ENCODE measurements around the gene POLR1E. TPM values are rescaled to one million over a fixed set of nuclear protein-coding genes. Genes with fewer than 3 reads are reported as not detected.

POLR1E gene
- total RNA-seq, 1 experiment from 2014 or later: 21.8 TPM

- Histone ChIP-seq H3F3A (ENCODE audit: insufficient read depth, low read depth) (no peaks in the 10 kb centered on the region), H3K9me2 (ENCODE audit: insufficient read depth) (no peaks in the 10 kb centered on the region), H3K4me1 (replicated peaks; ENCODE audit: insufficient read depth) (no peaks in the 10 kb centered on the region), H3K36me3 (ENCODE audit: low read depth) (no peaks in the 10 kb centered on the region), H3K79me2 (ENCODE audit: low read depth) (no peaks in the 10 kb centered on the region), H3K27ac (no peak overlapping the region), H4K20me1 (ENCODE audit: insufficient read depth) (no peaks in the 10 kb centered on the region), H2AFZ (no peak overlapping the region), H3K27me3 (ENCODE audit: insufficient read depth, low read depth) (no peaks in the 10 kb centered on the region), H3K4me2 (no peak overlapping the region), H3K4me3 (no peak overlapping the region), H3K9me3 (ENCODE audit: insufficient read depth, low read depth) (no peaks in the 10 kb centered on the region)
- DNase-seq: no peak
- no TSS peak for BruUV-seq (replicated peaks)
- CTCF ChIA-PET: no interaction called here
- TF ChIP-seq CTCF (conservative IDR thresholded peaks at IDR 0.05): no peak
- no peak for TF ChIP-seq EZH2 (IDR thresholded peaks at IDR 0.05; ENCODE audit: low read depth)
- intact Hi-C loops (cut with micrococcal nuclease; ENCODE audit: unreplicated experiment): no loop called here
- POLR2A ChIA-PET (ENCODE audit: unreplicated experiment): no interaction called here
These were observed 53.9 kb downstream of the POLR1E start for GRCh38 chr9:37539634-37540033.

GRCh38 chr9:37540634-37541033 lies 54.9 kb downstream of the POLR1E start:
- Histone ChIP-seq H3K27me3 (ENCODE audit: insufficient read depth, low read depth) (no peaks in the 10 kb centered on the region), H3K4me1 (replicated peaks; ENCODE audit: insufficient read depth) (no peaks in the 10 kb centered on the region), H3K4me2 (no peak overlapping the region), H3F3A (ENCODE audit: insufficient read depth, low read depth) (no peaks in the 10 kb centered on the region), H4K20me1 (ENCODE audit: insufficient read depth) (no peaks in the 10 kb centered on the region), H3K9me3 (ENCODE audit: insufficient read depth, low read depth) (no peaks in the 10 kb centered on the region), H3K9me2 (ENCODE audit: insufficient read depth) (no peaks in the 10 kb centered on the region), H3K4me3 (no peak overlapping the region), H3K79me2 (ENCODE audit: low read depth) (no peaks in the 10 kb centered on the region), H3K36me3 (ENCODE audit: low read depth) (no peaks in the 10 kb centered on the region), H2AFZ (no peak overlapping the region), H3K27ac (no peak overlapping the region)
- intact Hi-C loops (cut with micrococcal nuclease; ENCODE audit: unreplicated experiment): no loop called here
- POLR2A ChIA-PET (ENCODE audit: unreplicated experiment): interaction anchor here (0.6 kb wide), 1 partner anchor 262 kb away, joined by 6 read pairs; no protein-coding TSS in a partner anchor
- BruUV-seq (replicated peaks): no TSS peak
- peak in 1 of 2 experiments; percentile 25 for DNase-seq
- CTCF ChIA-PET: no interaction called here
- no peak for TF ChIP-seq EZH2 (IDR thresholded peaks at IDR 0.05; ENCODE audit: low read depth)

- no peaks in the 10 kb centered on the region for H3K9me3 ChIP-seq (ENCODE audit: insufficient read depth, low read depth)
- no peak overlapping the region for H3K4me3 ChIP-seq
- H3K27me3 ChIP-seq (ENCODE audit: insufficient read depth, low read depth): no peaks in the 10 kb centered on the region
- H4K20me1 ChIP-seq (ENCODE audit: insufficient read depth): no peaks in the 10 kb centered on the region
- H3K79me2 ChIP-seq (ENCODE audit: low read depth): no peaks in the 10 kb centered on the region
- no peaks in the 10 kb centered on the region for H3K9me2 ChIP-seq (ENCODE audit: insufficient read depth)
- ChIA-PET CTCF (no interaction called here), POLR2A (ENCODE audit: unreplicated experiment) (no interaction called here)
- H3K4me1 ChIP-seq (replicated peaks; ENCODE audit: insufficient read depth): no peaks in the 10 kb centered on the region
- no peak for TF ChIP-seq CTCF (conservative IDR thresholded peaks at IDR 0.05)
- TF ChIP-seq EZH2 (IDR thresholded peaks at IDR 0.05; ENCODE audit: low read depth): no peak
- intact Hi-C loops (cut with micrococcal nuclease; ENCODE audit: unreplicated experiment): no loop called here
- no TSS peak for BruUV-seq (replicated peaks)
- no peaks in the 10 kb centered on the region for H3K36me3 ChIP-seq (ENCODE audit: low read depth)
- no peak overlapping the region for H3K27ac ChIP-seq
- H3K4me2 ChIP-seq: no peak overlapping the region
- H3F3A ChIP-seq (ENCODE audit: insufficient read depth, low read depth): no peaks in the 10 kb centered on the region
- DNase-seq: no peak
- H2AFZ ChIP-seq: no peak overlapping the region
These were observed 55.7 kb downstream of the POLR1E start for GRCh38 chr9:37541465-37541864.

- TF ChIP-seq EZH2 (IDR thresholded peaks at IDR 0.05; ENCODE audit: low read depth): no peak
- TF ChIP-seq CTCF (conservative IDR thresholded peaks at IDR 0.05): no peak
- H3K9me3 ChIP-seq (ENCODE audit: insufficient read depth, low read depth): no peaks in the 10 kb centered on the region
These were observed 56.7 kb downstream of the POLR1E start for GRCh38 chr9:37542488-37542887.

More at GRCh38 chr9:37542488-37542887, 56.7 kb downstream of the POLR1E start:
- Histone ChIP-seq H3K4me1 (replicated peaks; ENCODE audit: insufficient read depth) (no peaks in the 10 kb centered on the region), H3K9me2 (ENCODE audit: insufficient read depth) (no peaks in the 10 kb centered on the region), H3K27ac (no peak overlapping the region), H3K4me2 (no peak overlapping the region), H2AFZ (no peak overlapping the region), H3K4me3 (no peak overlapping the region), H3K36me3 (ENCODE audit: low read depth) (no peaks in the 10 kb centered on the region), H3K27me3 (ENCODE audit: insufficient read depth, low read depth) (no peaks in the 10 kb centered on the region), H3K79me2 (ENCODE audit: low read depth) (no peaks in the 10 kb centered on the region), H3F3A (ENCODE audit: insufficient read depth, low read depth) (no peaks in the 10 kb centered on the region), H4K20me1 (ENCODE audit: insufficient read depth) (no peaks in the 10 kb centered on the region)
- no peak for DNase-seq
- BruUV-seq (replicated peaks): no TSS peak
- ChIA-PET POLR2A (ENCODE audit: unreplicated experiment) (no interaction called here), CTCF (no interaction called here)
- intact Hi-C loops (cut with micrococcal nuclease; ENCODE audit: unreplicated experiment): no loop called here
